Caco-2 (cell line): ENCODE measurements around the gene GNB1. TPM values are rescaled to one million over a fixed set of nuclear protein-coding genes. Genes with fewer than 3 reads are reported as not detected.

Experiments used
- BruUV-seq: library from RNA; stranded (reverse); fragments of 400-500 nt; replicated peaks from 2 replicates; lab custom pipeline; 2021; lab: Mats Ljungman, UMichigan
- CTCF ChIA-PET: fragments of 300-600 bp; sonication (Branson Sonifier 250); formaldehyde crosslinking; loops from one replicate; lab custom pipeline; 2022; ENCODE audit warnings: antibody characterized with exemption; lab: Charles Lee
- POLR2A ChIA-PET: fragments of 300-600 bp; sonication (Branson Sonifier 250); formaldehyde crosslinking; loops from one replicate; lab custom pipeline; 2022; ENCODE audit warnings: antibody characterized with exemption; lab: Charles Lee
- DNase-seq, 2 experiments: peaks; one replicate each; pipeline versions ENCODE4 v3.0.0 to v3.0.0-alpha.2; 2020 to 2022
- H3K27me3 ChIP-seq: replicated peaks from 2 replicates; pipeline ENCODE4 v1.6.0; 2011; ENCODE audit warnings: low read length; ENCODE audit not compliant: control insufficient read depth, insufficient read depth
- H3K36me3 ChIP-seq: 2 replicates; pipeline ENCODE4 v1.5.1; 2011; ENCODE audit warnings: low read length; ENCODE audit not compliant: control insufficient read depth, insufficient read depth
- H3K4me1 ChIP-seq: fragments of 250-450 bp; sonication (Bioruptor Pico); 2 replicates; pipeline ENCODE4 v1.5.1; 2020; ENCODE audit warnings: mild to moderate bottlenecking
- H3K4me3 ChIP-seq: 2 replicates; pipeline ENCODE4 v1.5.1; 2011; ENCODE audit warnings: low read depth, mild to moderate bottlenecking, control low read depth, low read length
- H3K9me3 ChIP-seq: fragments of 250-450 bp; sonication (Bioruptor Pico); 2 replicates; pipeline ENCODE4 v1.5.1; 2020; ENCODE audit warnings: mild to moderate bottlenecking, moderate library complexity
- H3K27ac Mint-ChIP-seq: one replicate; pipeline ENCODE4 v1.8.0; 2022; ENCODE audit warnings: mixed read lengths; ENCODE audit not compliant: unreplicated experiment
- H3K27me3 Mint-ChIP-seq: one replicate; pipeline ENCODE4 v1.8.0; 2022; ENCODE audit warnings: mixed read lengths; ENCODE audit not compliant: insufficient read depth, unreplicated experiment
- H3K36me3 Mint-ChIP-seq: one replicate; pipeline ENCODE4 v1.8.0; 2022; ENCODE audit warnings: mild to moderate bottlenecking, mixed read lengths; ENCODE audit not compliant: insufficient read depth, unreplicated experiment
- H3K4me1 Mint-ChIP-seq: one replicate; pipeline ENCODE4 v1.8.0; 2022; ENCODE audit warnings: low read depth, mixed read lengths; ENCODE audit not compliant: unreplicated experiment
- H3K4me3 Mint-ChIP-seq: one replicate; pipeline ENCODE4 v1.8.0; 2022; ENCODE audit warnings: mild to moderate bottlenecking, moderate library complexity, mixed read lengths; ENCODE audit not compliant: unreplicated experiment
- H3K9me3 Mint-ChIP-seq: one replicate; pipeline ENCODE4 v1.8.0; 2022; ENCODE audit warnings: mixed read lengths; ENCODE audit not compliant: unreplicated experiment
- CTCF ChIP-seq, 2 experiments: fragments of 200-600 bp in 1 of 2; IDR thresholded peaks; 1 replicate in 1 of 2; 2 replicates in 1 of 2; pipeline versions ENCODE4 v1.5.1 to v1.8.0; 2011 to 2022; ENCODE audit warnings: antibody characterized with exemption in 1 of 2, control low read depth in 1 of 2, inconsistent platforms in 1 of 2, low read depth in 1 of 2, low read length in 1 of 2, mild to moderate bottlenecking in 1 of 2, moderate library complexity in 1 of 2; ENCODE audit not compliant: insufficient read depth in 1 of 2, severe bottlenecking in 1 of 2, unreplicated experiment in 1 of 2
- intact Hi-C: fragments of 100-400 bp; cut with micrococcal nuclease; formaldehyde crosslinking; loops from one replicate; pipeline ENCODE4 v1.10.0; 2022; ENCODE audit not compliant: unreplicated experiment
- total RNA-seq: library from RNA; stranded (reverse); gene quantifications from 2 replicates; pipeline ENCODE4 v1.2.3, GENCODE V29; 2022

The GNB1 gene
- total RNA-seq, 1 experiment from 2014 or later: 301 TPM

- ChIA-PET POLR2A (interaction anchor here (1.2 kb wide), 1 partner anchor 53 kb away, joined by 11 read pairs; the partner anchor contains the start of gene CDK11A), CTCF (interaction anchor here (0.6 to 0.9 kb wide), 3 partner anchors 12 to 132 kb away, joined by 3 read pairs; no protein-coding TSS in a partner anchor)
- DNase-seq: no peak
- H3K27me3 Mint-ChIP-seq: no peaks in the 10 kb centered on the region
- H3K4me1 Mint-ChIP-seq: peaks cover 18% of the 10 kb centered on the region
- H3K9me3 Mint-ChIP-seq: no peaks in the 10 kb centered on the region
- H3K27ac Mint-ChIP-seq: peak overlapping the region; percentile 90
- H3K36me3 Mint-ChIP-seq: peaks cover 33% of the 10 kb centered on the region
- Histone ChIP-seq H3K9me3 (peaks cover 2% of the 10 kb centered on the region; the same call in 1 of the 2 replicates), H3K4me3 (peak overlapping the region; percentile 94), H3K27me3 (no peaks in the 10 kb centered on the region), H3K36me3 (no peaks in the 10 kb centered on the region), H3K4me1 (peaks cover 21% of the 10 kb centered on the region)
- TF ChIP-seq CTCF (IDR thresholded peaks at IDR 0.05; ENCODE audit: insufficient read depth in 1 of 2, low read depth in 1 of 2, low read length in 1 of 2, severe bottlenecking in 1 of 2, unreplicated experiment in 1 of 2): no peak
- H3K4me3 Mint-ChIP-seq: peak overlapping the region; percentile 80
- intact Hi-C loops: loop anchor here (5.0 kb wide), 1 partner anchor 80 kb away; no protein-coding TSS in a partner anchor
- TSS peak; percentile 37 for BruUV-seq
Observed at GRCh38 chr1:1776672-1777582, 114.0 kb downstream of the GNB1 start.

- ChIA-PET CTCF (interaction anchor here (0.7 kb wide), 1 partner anchor 13 kb away, joined by 3 read pairs; no protein-coding TSS in a partner anchor), POLR2A (no interaction called here)
- no TSS peak for BruUV-seq
- H3K4me3 Mint-ChIP-seq: no peak overlapping the region
- no peak for TF ChIP-seq CTCF (IDR thresholded peaks at IDR 0.05; ENCODE audit: insufficient read depth in 1 of 2, low read depth in 1 of 2, low read length in 1 of 2, severe bottlenecking in 1 of 2, unreplicated experiment in 1 of 2)
- H3K36me3 Mint-ChIP-seq: peaks cover 39% of the 10 kb centered on the region
- no peak for DNase-seq
- intact Hi-C loops: loop anchor here (5.0 kb wide), 1 partner anchor 82 kb away; no protein-coding TSS in a partner anchor
- no peaks in the 10 kb centered on the region for H3K9me3 Mint-ChIP-seq
- H3K4me3 ChIP-seq: no peak overlapping the region
- H3K27me3 ChIP-seq: no peaks in the 10 kb centered on the region
- H3K9me3 ChIP-seq: peaks cover 9% of the 10 kb centered on the region; the same call in 1 of the 2 replicates
- no peaks in the 10 kb centered on the region for H3K27me3 Mint-ChIP-seq
- peaks cover 20% of the 10 kb centered on the region for H3K4me1 ChIP-seq
- H3K4me1 Mint-ChIP-seq: peaks cover 18% of the 10 kb centered on the region
- H3K36me3 ChIP-seq: no peaks in the 10 kb centered on the region; the same call in 1 of the 2 replicates
- no peak overlapping the region for H3K27ac Mint-ChIP-seq
Observed at GRCh38 chr1:1775327-1776226, 115.3 kb downstream of the GNB1 start.

- Histone ChIP-seq H3K9me3 (peaks cover 9% of the 10 kb centered on the region; the same call in 1 of the 2 replicates), H3K4me1 (peaks cover 5% of the 10 kb centered on the region), H3K27me3 (no peaks in the 10 kb centered on the region), H3K4me3 (no peak overlapping the region), H3K36me3 (no peaks in the 10 kb centered on the region; the same call in 1 of the 2 replicates)
- Mint-ChIP-seq H3K27ac (no peak overlapping the region), H3K9me3 (no peaks in the 10 kb centered on the region), H3K27me3 (no peaks in the 10 kb centered on the region), H3K4me1 (peaks cover 18% of the 10 kb centered on the region), H3K4me3 (no peak overlapping the region), H3K36me3 (peaks cover 46% of the 10 kb centered on the region)
- no peak for TF ChIP-seq CTCF (IDR thresholded peaks at IDR 0.05; ENCODE audit: insufficient read depth in 1 of 2, low read depth in 1 of 2, low read length in 1 of 2, severe bottlenecking in 1 of 2, unreplicated experiment in 1 of 2)
- CTCF ChIA-PET: no interaction called here
- POLR2A ChIA-PET: no interaction called here
- no TSS peak for BruUV-seq
- intact Hi-C loops: no loop called here
- DNase-seq: no peak
Observed at GRCh38 chr1:1773874-1774273, 117.0 kb downstream of the GNB1 start.
